MCF 10A (cell line): Measurements from ENCODE around the gene MDH2. TPM values are rescaled to one million over a fixed set of nuclear protein-coding genes. Genes with fewer than 3 reads are reported as not detected.
"Not testable (repeated sequence)": the region's sequence is repeated elsewhere in the genome, so short reads cannot be mapped to it uniquely, and the experiment has no call there.

Source experiments
- BruUV-seq: library from RNA; stranded (reverse); fragments of 400-500 nt; replicated peaks from 2 replicates; lab custom pipeline; 2021; lab: Mats Ljungman, UMichigan
- CTCF ChIA-PET: fragments of 300-600 bp; sonication (Branson Sonifier 250); formaldehyde crosslinking; extraction: SDS; loops from one replicate; lab custom pipeline; 2021; ENCODE audit warnings: antibody characterized with exemption, inconsistent platforms; lab: Yijun Ruan, JAX
- POLR2A ChIA-PET: fragments of 300-600, 350-650 bp; sonication (Branson Sonifier 250); formaldehyde crosslinking; extraction: SDS; loops from one replicate; lab custom pipeline; 2020; ENCODE audit warnings: antibody characterized with exemption, inconsistent platforms; lab: Yijun Ruan, JAX
- DNase-seq: peaks from one replicate; pipeline ENCODE4 v3.0.0-alpha.2; 2018; ENCODE audit not compliant: unreplicated experiment
- H3K27ac Mint-ChIP-seq: one replicate; pipeline ENCODE4 v1.8.0; 2022; ENCODE audit warnings: mild to moderate bottlenecking, low read depth, mixed read lengths; ENCODE audit not compliant: unreplicated experiment
- H3K27me3 Mint-ChIP-seq: one replicate; pipeline ENCODE4 v1.8.0; 2022; ENCODE audit warnings: mixed read lengths; ENCODE audit not compliant: insufficient read depth, unreplicated experiment
- H3K36me3 Mint-ChIP-seq: one replicate; pipeline ENCODE4 v1.8.0; 2022; ENCODE audit warnings: mild to moderate bottlenecking, moderate library complexity, mixed read lengths; ENCODE audit not compliant: insufficient read depth, unreplicated experiment
- H3K4me1 Mint-ChIP-seq: one replicate; pipeline ENCODE4 v1.8.0; 2022; ENCODE audit warnings: mixed read lengths; ENCODE audit not compliant: insufficient read depth, unreplicated experiment
- H3K4me3 Mint-ChIP-seq: one replicate; pipeline ENCODE4 v1.8.0; 2022; ENCODE audit warnings: mild to moderate bottlenecking, moderate library complexity, mixed read lengths; ENCODE audit not compliant: unreplicated experiment
- H3K9me3 Mint-ChIP-seq: one replicate; pipeline ENCODE4 v1.8.0; 2022; ENCODE audit warnings: mixed read lengths; ENCODE audit not compliant: unreplicated experiment
- intact Hi-C: fragments of 100-400 bp; cut with micrococcal nuclease; formaldehyde crosslinking; loops from 2 replicates; pipeline ENCODE4 v1.14.1; 2022
- total RNA-seq: library from RNA; stranded (reverse); gene quantifications from 2 replicates; pipeline ENCODE4 v1.2.3, GENCODE V29; 2022
- TF ChIP-seq, protein P1 (sequence below): fragments of 200-600 bp; IDR thresholded peaks from one replicate; pipeline ENCODE4 v1.8.0; 2022; ENCODE audit warnings: antibody characterized with exemption, mild to moderate bottlenecking; ENCODE audit not compliant: unreplicated experiment

The MDH2 gene
- total RNA-seq, 1 experiment from 2014 or later = 328 TPM

DNA sequence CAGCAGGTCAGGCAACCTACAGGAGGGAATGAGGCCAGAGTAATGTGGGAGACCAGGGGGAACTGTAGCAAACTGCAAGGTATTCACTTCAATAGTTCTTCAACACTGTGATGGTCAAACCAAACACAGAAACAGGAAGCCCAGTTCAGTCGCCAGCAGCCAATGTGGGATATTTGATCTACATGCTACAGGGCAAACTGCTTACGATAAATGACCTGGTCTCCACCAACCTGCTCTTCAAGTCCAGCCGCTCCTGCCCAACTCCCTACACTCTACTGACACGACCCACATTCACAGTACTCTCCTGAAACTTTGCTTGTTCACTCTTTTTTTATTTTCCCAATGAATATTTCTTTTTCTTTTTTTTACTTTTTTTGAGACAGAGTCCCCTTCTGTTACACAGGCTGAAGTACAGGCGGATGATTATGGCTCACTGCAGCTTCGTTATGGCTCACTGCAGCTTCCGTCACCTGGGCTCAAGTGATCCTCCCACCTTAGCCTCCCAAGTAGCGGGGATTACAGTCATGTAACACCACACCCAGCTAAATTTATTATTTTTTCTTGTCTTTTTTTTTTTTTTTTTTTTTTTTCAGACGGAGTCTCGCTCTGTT lies 42.1 kb downstream of the MDH2 start:
- TF ChIP-seq, protein P1, sequence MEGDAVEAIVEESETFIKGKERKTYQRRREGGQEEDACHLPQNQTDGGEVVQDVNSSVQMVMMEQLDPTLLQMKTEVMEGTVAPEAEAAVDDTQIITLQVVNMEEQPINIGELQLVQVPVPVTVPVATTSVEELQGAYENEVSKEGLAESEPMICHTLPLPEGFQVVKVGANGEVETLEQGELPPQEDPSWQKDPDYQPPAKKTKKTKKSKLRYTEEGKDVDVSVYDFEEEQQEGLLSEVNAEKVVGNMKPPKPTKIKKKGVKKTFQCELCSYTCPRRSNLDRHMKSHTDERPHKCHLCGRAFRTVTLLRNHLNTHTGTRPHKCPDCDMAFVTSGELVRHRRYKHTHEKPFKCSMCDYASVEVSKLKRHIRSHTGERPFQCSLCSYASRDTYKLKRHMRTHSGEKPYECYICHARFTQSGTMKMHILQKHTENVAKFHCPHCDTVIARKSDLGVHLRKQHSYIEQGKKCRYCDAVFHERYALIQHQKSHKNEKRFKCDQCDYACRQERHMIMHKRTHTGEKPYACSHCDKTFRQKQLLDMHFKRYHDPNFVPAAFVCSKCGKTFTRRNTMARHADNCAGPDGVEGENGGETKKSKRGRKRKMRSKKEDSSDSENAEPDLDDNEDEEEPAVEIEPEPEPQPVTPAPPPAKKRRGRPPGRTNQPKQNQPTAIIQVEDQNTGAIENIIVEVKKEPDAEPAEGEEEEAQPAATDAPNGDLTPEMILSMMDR = no peak
- no peaks in the 10 kb centered on the region for H3K9me3 Mint-ChIP-seq
- intact Hi-C loops = no loop called here
- no peaks in the 10 kb centered on the region for H3K36me3 Mint-ChIP-seq
- DNase-seq = no peak
- H3K4me3 Mint-ChIP-seq = no peak overlapping the region
- ChIA-PET CTCF (interaction anchor here (0.9 kb wide), 1 partner anchor 15 kb away, joined by 4 read pairs; no protein-coding TSS in a partner anchor), POLR2A (no interaction called here)
- H3K4me1 Mint-ChIP-seq = peaks cover 19% of the 10 kb centered on the region
- BruUV-seq = no TSS peak
- no peaks in the 10 kb centered on the region for H3K27me3 Mint-ChIP-seq
- H3K27ac Mint-ChIP-seq = peak overlapping the region; percentile 25

DNA sequence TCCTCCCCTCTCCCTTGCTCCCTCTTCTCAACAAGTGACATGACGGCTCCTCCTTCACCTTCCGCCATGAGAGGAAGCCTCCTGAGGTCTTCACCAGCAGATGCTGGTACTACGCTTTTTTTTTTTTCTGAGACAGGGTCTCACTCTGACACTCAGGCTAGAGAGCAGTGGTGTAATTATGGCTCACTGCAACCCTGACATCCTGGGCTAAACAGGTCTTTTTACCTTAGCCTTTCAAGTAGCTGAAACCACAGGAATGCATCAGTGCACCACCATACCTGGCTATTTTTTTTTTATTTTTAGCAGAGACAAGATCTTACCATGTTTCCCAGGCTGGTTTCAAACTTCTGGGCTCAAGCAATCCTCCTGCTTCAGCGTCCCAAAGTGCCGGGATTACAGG lies 43.6 kb downstream of the MDH2 start:
- Mint-ChIP-seq H3K27ac (no peak overlapping the region), H3K4me1 (peaks cover 13% of the 10 kb centered on the region), H3K9me3 (no peaks in the 10 kb centered on the region), H3K36me3 (no peaks in the 10 kb centered on the region), H3K4me3 (no peak overlapping the region), H3K27me3 (no peaks in the 10 kb centered on the region)
- DNase-seq = no peak
- TF ChIP-seq, protein P1 = no peak
- POLR2A ChIA-PET = no interaction called here
- BruUV-seq = no TSS peak
- CTCF ChIA-PET = interaction anchor here (0.6 kb wide), 1 partner anchor 16 kb away, joined by 3 read pairs; no protein-coding TSS in a partner anchor
- intact Hi-C loops = no loop called here

DNA sequence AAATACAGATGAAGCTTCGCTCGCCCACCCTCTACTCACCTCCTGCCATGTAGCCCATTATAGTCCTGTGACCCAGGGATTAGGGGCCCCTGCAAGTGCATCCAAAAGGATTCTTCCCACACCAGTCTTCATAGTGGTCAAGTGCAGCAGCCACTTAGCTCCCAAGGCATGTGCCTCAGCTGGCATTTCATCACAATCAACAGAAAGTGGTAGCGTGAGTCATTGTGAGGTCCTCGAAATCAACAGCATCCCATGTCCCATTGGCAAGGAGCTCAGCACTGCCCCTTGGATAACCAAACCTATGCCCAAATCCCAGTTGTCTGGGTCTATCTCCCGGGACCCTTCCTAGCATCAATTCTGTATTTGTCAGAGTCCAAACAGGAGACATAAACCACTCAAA lies 45.6 kb downstream of the MDH2 start:
- H3K9me3 Mint-ChIP-seq, H3K4me1 Mint-ChIP-seq, H3K36me3 Mint-ChIP-seq, H3K27ac Mint-ChIP-seq, H3K4me3 Mint-ChIP-seq, BruUV-seq, intact Hi-C loops, H3K27me3 Mint-ChIP-seq: not testable (repeated sequence)
- ChIA-PET POLR2A (interaction anchor here (0.9 kb wide), 1 partner anchor 9 kb away, joined by 3 read pairs; no protein-coding TSS in a partner anchor), CTCF (interaction anchor here (1.3 kb wide), 1 partner anchor 18 kb away, joined by 5 read pairs; no protein-coding TSS in a partner anchor)
- DNase-seq = peak; percentile 56

DNA sequence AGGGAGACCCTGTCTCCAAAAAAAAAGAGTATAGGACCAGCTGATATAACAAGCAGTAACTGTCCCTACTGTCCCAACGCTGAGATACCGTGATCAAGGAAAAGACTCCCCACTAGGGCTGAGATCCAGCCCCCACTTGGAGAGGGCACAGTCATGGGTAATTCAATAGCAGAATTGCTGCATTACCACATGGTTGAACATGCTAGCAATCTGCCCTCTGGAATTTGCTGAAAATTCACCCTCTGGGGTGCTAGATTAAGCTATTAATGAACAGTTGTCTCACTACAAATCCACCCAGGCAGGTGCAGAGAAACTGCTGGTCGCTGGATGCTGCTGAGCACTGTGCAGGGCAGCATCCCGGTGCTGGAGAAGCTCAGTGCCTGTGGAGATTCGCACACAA lies 46.4 kb downstream of the MDH2 start:
- H3K9me3 Mint-ChIP-seq, H3K4me3 Mint-ChIP-seq, DNase-seq, H3K27me3 Mint-ChIP-seq, H3K36me3 Mint-ChIP-seq, intact Hi-C loops, H3K4me1 Mint-ChIP-seq, BruUV-seq, H3K27ac Mint-ChIP-seq: not testable (repeated sequence)
- ChIA-PET CTCF (interaction anchor here (1.0 kb wide), 1 partner anchor 25 kb away, joined by 4 read pairs; no protein-coding TSS in a partner anchor), POLR2A (interaction anchor here (0.9 kb wide), 1 partner anchor 10 kb away, joined by 3 read pairs; no protein-coding TSS in a partner anchor)

DNA sequence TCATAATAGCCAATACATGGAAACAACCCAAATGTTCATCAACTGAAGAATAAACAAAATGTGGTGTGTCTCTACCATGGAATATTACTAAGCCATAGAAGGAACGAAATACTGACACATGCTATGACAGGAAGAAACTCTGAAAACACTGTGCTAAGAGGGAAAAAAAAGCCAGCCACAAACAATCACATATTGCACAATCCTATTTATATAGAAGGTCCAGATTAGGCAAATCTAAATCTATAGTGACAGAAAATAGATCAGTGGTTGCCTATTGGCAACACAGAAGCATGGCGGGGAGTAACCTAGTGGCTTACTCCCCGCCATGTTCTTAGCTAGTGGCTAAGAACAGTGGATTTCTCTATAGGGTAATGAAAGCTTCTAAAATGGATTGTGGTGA lies 48.0 kb downstream of the MDH2 start:
- H3K27ac Mint-ChIP-seq = no peak overlapping the region
- DNase-seq = no peak
- intact Hi-C loops = no loop called here
- TF ChIP-seq, protein P1 = no peak
- BruUV-seq = no TSS peak
- no peaks in the 10 kb centered on the region for H3K36me3 Mint-ChIP-seq
- H3K4me1 Mint-ChIP-seq = no peaks in the 10 kb centered on the region
- no peaks in the 10 kb centered on the region for H3K27me3 Mint-ChIP-seq
- no peaks in the 10 kb centered on the region for H3K9me3 Mint-ChIP-seq
- CTCF ChIA-PET = no interaction called here
- POLR2A ChIA-PET = interaction anchor here (1.1 kb wide), 1 partner anchor 8 kb away, joined by 3 read pairs; no protein-coding TSS in a partner anchor
- no peak overlapping the region for H3K4me3 Mint-ChIP-seq

DNA sequence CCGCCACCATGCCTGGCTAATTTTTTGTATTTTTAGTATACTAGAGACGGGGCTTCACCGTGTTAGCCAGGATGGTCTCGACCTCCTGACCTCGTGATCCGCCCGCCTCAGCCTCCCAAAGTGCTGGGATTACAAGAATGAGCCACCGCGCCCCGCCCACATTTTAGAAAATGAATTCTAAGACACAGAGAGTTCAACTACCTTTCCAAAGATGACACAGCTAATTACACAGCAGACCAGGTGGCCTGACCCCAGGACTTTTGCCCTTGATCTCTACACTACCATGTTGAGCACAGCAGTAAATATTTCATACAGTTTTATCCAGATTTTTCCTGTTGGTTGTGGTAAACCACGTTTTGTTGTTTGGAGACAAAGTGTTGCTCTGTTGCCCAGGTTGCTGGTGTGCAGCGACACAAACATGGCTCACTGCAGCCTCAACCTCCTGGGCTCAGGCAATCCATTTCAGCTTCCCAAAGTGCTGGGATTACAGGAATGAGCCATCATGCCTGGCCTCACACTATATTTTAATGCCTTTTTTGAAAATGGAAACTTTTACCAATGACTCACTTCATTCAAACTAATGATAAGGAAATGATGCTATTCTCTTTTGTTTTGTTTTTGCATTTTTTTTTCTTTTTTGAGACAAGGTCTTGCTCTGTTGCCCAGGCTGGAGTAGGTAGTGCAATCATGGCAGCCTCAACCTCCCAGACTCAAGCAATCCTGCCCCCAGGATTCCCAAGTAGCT lies 54.0 kb downstream of the MDH2 start:
- H3K4me3 Mint-ChIP-seq, H3K27ac Mint-ChIP-seq, BruUV-seq, POLR2A ChIA-PET, H3K4me1 Mint-ChIP-seq, H3K36me3 Mint-ChIP-seq, DNase-seq, H3K27me3 Mint-ChIP-seq, intact Hi-C loops, H3K9me3 Mint-ChIP-seq: not testable (repeated sequence)
- CTCF ChIA-PET = interaction anchor here (1.1 kb wide), 1 partner anchor 28 kb away, joined by 7 read pairs; no protein-coding TSS in a partner anchor

DNA sequence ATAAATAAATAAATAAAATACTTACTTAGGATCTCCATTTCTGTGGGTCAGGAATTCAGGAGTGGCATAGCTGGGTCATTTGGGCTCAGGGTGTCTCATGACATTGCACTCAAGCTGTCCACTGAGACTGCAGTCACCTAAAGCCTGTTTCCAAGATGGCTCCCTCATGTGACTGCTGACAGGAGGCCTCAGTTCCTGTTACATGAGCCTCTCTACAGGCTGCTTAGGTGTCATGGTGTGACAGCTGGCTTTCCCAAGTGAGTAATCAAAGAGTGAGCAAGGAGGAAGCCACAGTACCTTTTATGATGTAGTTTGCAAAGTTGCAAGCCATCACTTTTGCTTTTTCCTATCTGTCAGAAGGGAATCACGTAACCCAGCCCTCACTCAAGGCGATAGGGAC lies 55.9 kb downstream of the MDH2 start:
- BruUV-seq, DNase-seq, H3K36me3 Mint-ChIP-seq, H3K27ac Mint-ChIP-seq, H3K4me1 Mint-ChIP-seq, H3K4me3 Mint-ChIP-seq, H3K9me3 Mint-ChIP-seq, intact Hi-C loops, CTCF ChIA-PET, POLR2A ChIA-PET, H3K27me3 Mint-ChIP-seq: not testable (repeated sequence)
